Renal cortical epithelial cell (primary cell): ENCODE results near the gene HTR4. TPM values are rescaled to one million over a fixed set of nuclear protein-coding genes. Genes with fewer than 3 reads are reported as not detected.

Experiments used
- DNase-seq: peaks from one replicate; pipeline ENCODE4 v3.0.0-alpha.2; 2011; ENCODE audit warnings: low read depth
- total RNA-seq: library from RNA; depleted of rRNA; stranded (reverse); fragments of >200 nt; gene quantifications from 2 replicates; pipeline ENCODE4 v1.2.3, GENCODE V29; 2014

Gene HTR4
- total RNA-seq, 1 donor from 2014 or later: not detected

- DNase-seq: no peak
Observed at GRCh38 chr5:148615644-148616275, 38.6 kb downstream of the HTR4 start.

- DNase-seq: no peak
Observed at GRCh38 chr5:148607406-148607805, 46.9 kb downstream of the HTR4 start.

- DNase-seq: no peak
Observed at GRCh38 chr5:148606296-148606695, 48.0 kb downstream of the HTR4 start.

- DNase-seq: no peak
Observed at GRCh38 chr5:148599187-148599586, 55.1 kb downstream of the HTR4 start.

GRCh38 chr5:148595697-148596096 lies 58.6 kb downstream of the HTR4 start:
- DNase-seq: no peak

- DNase-seq: no peak
Observed at GRCh38 chr5:148586796-148587195, 67.5 kb downstream of the HTR4 start.

- no peak for DNase-seq
Observed at GRCh38 chr5:148585988-148586387, 68.3 kb downstream of the HTR4 start.

- no peak for DNase-seq
Observed at GRCh38 chr5:148584103-148584502, 70.2 kb downstream of the HTR4 start.

GRCh38 chr5:148583421-148583965 lies 70.8 kb downstream of the HTR4 start:
- DNase-seq: no peak

GRCh38 chr5:148574167-148574566 lies 80.2 kb downstream of the HTR4 start:
- no peak for DNase-seq

GRCh38 chr5:148573374-148573773 lies 81.0 kb downstream of the HTR4 start:
- no peak for DNase-seq

- DNase-seq: peak; percentile 4
Observed at GRCh38 chr5:148569948-148570347, 84.4 kb downstream of the HTR4 start.

- DNase-seq: no peak
Observed at GRCh38 chr5:148565148-148565547, 89.2 kb downstream of the HTR4 start.

GRCh38 chr5:148563021-148563420 lies 91.3 kb downstream of the HTR4 start:
- no peak for DNase-seq

- peak; percentile 4 for DNase-seq
Observed at GRCh38 chr5:148561801-148562311, 92.5 kb downstream of the HTR4 start.

- no peak for DNase-seq
Observed at GRCh38 chr5:148559461-148559860, 94.9 kb downstream of the HTR4 start.

- no peak for DNase-seq
Observed at GRCh38 chr5:148558892-148559291, 95.4 kb downstream of the HTR4 start.

GRCh38 chr5:148556835-148557234 lies 97.5 kb downstream of the HTR4 start:
- DNase-seq: no peak

GRCh38 chr5:148554621-148555020 lies 99.7 kb downstream of the HTR4 start:
- no peak for DNase-seq

GRCh38 chr5:148543727-148544126 lies 110.6 kb downstream of the HTR4 start:
- DNase-seq: no peak

- DNase-seq: no peak
Observed at GRCh38 chr5:148542812-148543211, 111.5 kb downstream of the HTR4 start.

- DNase-seq: no peak
Observed at GRCh38 chr5:148541054-148541835, 113.1 kb downstream of the HTR4 start.

- DNase-seq: no peak
Observed at GRCh38 chr5:148540647-148541046, 113.7 kb downstream of the HTR4 start.
